Gastrocnemius medialis (tissue), 4 donors: ENCODE results near the gene ESRRG.

Experiments
- CTCF ChIP-seq, 5 experiments: fragments of 450-650 bp in 3 of 5; fragments of 200-600 bp in 2 of 5; sonication (generic) in 2 of 5; IDR thresholded peaks in 4 of 5; conservative IDR thresholded peaks in 1 of 5; 1 replicate in 4 of 5; 2 replicates in 1 of 5; pipeline ENCODE4 v1.5.1; 2016 to 2019; ENCODE audit warnings: antibody characterized with exemption in 5 of 5, mild to moderate bottlenecking in 3 of 5, moderate library complexity in 3 of 5
- POLR2A ChIP-seq, 2 donors: fragments of 450-650 bp; IDR thresholded peaks; one replicate each; pipeline ENCODE4 v1.6.1; 2017; ENCODE audit warnings: antibody characterized with exemption in 2 of 2, mild to moderate bottlenecking in 2 of 2, moderate library complexity in 2 of 2

GRCh38 chr1:216739793-216740192 is 16.6 kb upstream of the ESRRG start:
- TF ChIP-seq CTCF (IDR thresholded peaks at IDR 0.05 in 4 of 5, conservative IDR thresholded peaks at IDR 0.05 in 1 of 5) (no peak), POLR2A (IDR thresholded peaks at IDR 0.05) (no peak)
